Astrocyte of the spinal cord (primary cell): Measurements from ENCODE around the gene PRR12.
A peak's percentile ranks its signal among the peaks of the same experiment; 100 is the strongest.
"Not testable (repeated sequence)": the region's sequence is repeated elsewhere in the genome, so short reads cannot be mapped to it uniquely, and the experiment has no call there.

Source experiments
- DNase-seq: peaks from one replicate; pipeline ENCODE4 v3.0.0; 2011; ENCODE audit warnings: low read depth, low spot score
- H3K4me3 ChIP-seq: 2 replicates; pipeline ENCODE4 v1.5.1; 2011; ENCODE audit warnings: low read depth, mild to moderate bottlenecking, low read length, moderate library complexity
- in situ Hi-C: cut with HindIII; loops from 2 replicates; pipeline ENCODE4 v1.10.0; 2017; ENCODE audit warnings: low sequenced_read_pairs
- TF ChIP-seq, protein P1 (sequence below): IDR thresholded peaks from 2 replicates; pipeline ENCODE4 v1.5.1; 2012; ENCODE audit warnings: low read depth, mild to moderate bottlenecking, low read length, inconsistent platforms

PRR12 gene

DNA sequence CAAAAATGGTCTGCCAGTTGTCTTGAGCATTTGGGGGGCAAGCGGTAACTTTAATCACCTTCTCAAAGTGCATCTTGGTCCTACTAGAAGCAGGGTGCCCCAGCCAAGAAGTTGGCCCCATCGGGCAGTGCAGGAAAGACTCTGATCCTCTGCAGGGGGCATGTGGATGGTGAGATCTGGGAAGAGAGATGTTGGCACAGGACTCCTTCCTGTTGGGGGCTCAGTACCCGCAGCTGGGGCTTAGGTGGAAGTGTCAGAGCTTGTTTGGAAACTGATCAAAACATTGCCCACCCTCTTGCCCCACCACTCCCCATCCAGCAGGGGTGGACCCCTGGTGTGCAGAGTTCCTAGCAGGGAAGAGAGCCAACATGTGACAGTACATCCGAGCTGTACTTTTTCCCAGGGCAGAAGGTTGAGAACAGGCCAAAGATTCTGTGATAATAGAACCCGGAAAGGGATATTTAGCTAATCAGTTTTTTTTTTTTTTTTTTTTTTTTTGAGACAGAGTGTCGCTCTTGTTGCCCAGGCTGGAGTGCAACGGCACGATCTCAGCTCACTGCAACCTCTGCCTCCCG is 40.1 kb downstream of the PRR12 start:
- in situ Hi-C loops: no loop called here
- H3K4me3 ChIP-seq: no peak overlapping the region
- TF ChIP-seq, protein P1, sequence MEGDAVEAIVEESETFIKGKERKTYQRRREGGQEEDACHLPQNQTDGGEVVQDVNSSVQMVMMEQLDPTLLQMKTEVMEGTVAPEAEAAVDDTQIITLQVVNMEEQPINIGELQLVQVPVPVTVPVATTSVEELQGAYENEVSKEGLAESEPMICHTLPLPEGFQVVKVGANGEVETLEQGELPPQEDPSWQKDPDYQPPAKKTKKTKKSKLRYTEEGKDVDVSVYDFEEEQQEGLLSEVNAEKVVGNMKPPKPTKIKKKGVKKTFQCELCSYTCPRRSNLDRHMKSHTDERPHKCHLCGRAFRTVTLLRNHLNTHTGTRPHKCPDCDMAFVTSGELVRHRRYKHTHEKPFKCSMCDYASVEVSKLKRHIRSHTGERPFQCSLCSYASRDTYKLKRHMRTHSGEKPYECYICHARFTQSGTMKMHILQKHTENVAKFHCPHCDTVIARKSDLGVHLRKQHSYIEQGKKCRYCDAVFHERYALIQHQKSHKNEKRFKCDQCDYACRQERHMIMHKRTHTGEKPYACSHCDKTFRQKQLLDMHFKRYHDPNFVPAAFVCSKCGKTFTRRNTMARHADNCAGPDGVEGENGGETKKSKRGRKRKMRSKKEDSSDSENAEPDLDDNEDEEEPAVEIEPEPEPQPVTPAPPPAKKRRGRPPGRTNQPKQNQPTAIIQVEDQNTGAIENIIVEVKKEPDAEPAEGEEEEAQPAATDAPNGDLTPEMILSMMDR: no peak
- DNase-seq: no peak

DNA sequence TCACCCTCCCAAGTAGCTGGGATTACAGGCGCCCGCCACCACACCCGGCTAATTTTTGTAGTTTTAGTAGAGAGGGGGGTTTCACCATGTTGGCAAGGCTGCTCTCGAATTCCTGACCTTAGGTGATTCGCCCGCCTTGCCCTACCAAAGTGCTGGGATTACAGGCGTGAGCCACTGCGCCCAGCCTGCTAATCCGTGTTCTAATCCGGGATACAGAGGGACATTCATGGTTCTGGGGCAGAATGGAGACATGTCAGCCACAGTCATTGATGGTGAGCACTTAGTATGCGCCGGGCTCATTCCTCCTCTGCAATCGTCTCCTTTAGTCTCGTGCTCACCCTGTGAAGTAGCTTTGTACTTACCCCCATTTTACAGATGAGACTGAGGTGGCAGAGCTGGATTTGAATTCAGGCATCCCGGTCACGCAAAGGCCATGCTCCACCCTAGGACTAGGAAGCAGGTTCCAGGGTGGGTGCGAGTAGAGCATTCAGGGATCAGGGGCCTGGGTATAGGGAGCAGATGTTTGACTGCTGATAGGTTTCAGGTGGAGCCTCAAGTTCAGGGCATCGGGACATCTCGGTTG is 40.7 kb downstream of the PRR12 start:
- in situ Hi-C loops: no loop called here
- no peak for DNase-seq
- no peak overlapping the region for H3K4me3 ChIP-seq
- TF ChIP-seq, protein P1: no peak

DNA sequence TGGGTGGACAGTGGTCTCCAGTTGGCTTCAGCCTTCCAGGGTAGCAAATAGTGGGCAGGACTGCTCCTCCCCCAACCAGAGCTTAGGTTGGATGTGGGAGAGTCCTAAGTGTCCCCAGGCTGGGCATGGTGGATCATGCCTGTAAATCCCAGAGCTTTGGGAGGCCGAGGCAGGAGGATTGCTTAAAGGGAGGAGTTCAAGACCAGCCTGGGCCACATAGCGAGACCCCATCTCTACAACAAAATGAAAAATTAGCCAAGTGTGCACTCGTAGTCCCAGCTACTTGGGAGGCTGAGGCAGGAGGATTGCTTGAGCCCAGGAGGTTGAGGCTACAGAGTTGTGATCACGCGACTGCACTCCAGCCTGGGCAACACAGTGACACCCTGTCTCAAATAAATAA is 41.6 kb downstream of the PRR12 start:
- no peak for DNase-seq

DNA sequence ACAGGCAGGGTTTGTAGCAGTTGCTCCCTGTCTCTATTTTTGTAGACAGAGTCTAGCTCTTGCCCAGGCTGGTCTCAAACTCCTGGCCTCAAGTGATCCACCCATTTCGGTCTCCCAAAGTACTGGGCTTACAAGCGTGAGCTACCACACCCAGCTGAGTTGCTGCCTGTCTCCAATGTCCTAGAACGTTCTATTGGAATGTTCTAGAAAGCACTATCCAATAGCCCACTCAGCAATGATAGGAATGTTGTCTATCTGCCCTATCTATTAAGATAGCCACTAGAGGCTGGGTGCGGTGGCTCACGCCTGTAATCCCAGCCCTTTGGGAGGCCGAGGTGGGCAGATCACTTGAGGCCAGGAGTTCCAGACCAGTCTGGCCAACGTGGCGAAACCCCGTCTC is 42.3 kb downstream of the PRR12 start:
- DNase-seq, in situ Hi-C loops, H3K4me3 ChIP-seq: not testable (repeated sequence)

More for the DNA sequence above, 41.6 kb downstream of the PRR12 start:
- TF ChIP-seq, protein P1: no peak
- no peak overlapping the region for H3K4me3 ChIP-seq
- in situ Hi-C loops: no loop called here

DNA sequence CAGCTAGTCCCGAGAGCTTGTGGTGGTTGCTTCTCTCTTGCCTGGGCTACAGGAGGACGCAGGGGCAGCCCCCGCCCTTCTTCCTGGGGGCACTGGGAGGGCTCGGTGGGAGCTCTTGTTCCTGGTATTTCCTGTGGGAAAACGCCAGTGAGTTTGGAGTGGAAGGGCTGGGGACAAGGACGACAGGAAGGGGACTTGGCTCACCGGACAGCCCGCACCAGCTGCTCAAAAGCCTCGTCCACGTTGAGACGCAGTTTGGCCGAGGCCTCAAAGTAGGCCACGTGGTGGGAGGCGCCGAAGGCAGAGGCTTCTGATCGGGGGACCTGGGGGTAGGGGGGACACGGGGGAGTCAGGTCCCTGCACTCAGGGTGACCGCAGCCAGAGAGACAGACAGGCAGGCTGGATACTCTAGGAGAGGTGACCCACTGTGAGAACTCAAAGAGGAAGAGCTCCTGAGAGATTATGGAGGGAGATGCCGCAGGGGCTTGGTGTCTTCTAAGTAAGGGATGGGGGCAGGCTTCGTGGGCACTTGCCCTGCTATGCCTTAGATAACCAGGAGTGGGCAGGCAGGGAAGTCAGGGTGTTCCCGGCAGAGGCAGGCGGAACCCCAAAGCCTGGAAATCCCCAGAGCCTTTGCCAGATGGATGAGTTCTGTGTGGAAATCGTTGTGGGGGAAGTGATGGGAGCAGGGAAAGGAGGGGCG is 44.7 kb downstream of the PRR12 start:
- in situ Hi-C loops: no loop called here
- DNase-seq: no peak
- TF ChIP-seq, protein P1: peak; percentile 8
- no peak overlapping the region for H3K4me3 ChIP-seq

DNA sequence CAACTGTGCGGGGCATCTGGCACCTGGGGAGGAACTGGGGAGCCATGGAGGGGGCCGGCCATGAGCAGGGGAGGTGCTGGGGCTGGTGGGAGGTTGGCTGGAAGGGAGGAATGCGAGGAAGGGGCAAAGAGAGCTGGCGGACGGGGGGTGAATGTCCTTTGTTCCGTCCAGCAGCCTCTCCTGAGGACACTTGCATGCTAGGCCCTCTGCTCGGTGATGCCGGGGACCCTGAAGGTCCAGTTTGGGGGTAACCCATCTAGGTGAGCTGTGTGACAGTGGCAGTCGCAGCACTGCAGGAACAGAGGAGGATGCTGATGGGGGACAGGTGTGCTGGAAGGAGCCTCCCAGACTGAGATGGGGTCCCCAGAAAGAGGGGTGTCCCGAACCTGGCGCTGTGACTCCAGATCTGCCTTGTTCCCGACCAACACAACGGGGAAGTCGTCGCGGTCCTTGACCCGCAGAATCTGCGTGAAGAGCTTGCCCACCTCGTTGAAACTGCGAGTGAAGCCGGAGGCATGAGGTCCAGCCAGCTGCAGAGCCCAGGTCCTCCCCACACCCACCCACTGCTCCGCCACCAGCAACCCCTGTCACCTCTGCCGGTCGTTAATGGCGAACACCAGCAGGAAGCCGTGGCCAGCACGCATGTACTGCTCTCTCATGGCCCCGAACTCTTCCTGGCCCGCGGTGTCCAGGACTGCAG is 45.4 kb downstream of the PRR12 start:
- in situ Hi-C loops: no loop called here
- TF ChIP-seq, protein P1: no peak
- no peak for DNase-seq
- H3K4me3 ChIP-seq: no peak overlapping the region
